ENCODE data around the gene TNPO1.

TNPO1 gene

GRCh38 chr5:72852356-72852755, 35.9 kb downstream of the TNPO1 start:
- TF ChIP-seq EP300 (IDR thresholded peaks at IDR 0.05; ENCODE audit: borderline replicate concordance) (no peak), CEBPB (IDR thresholded peaks at IDR 0.05) (peak; percentile 86), YY1 (IDR thresholded peaks at IDR 0.05; ENCODE audit: low read depth) (no peak)

GRCh38 chr5:72854419-72854818, 38.0 kb downstream of the TNPO1 start:
- TF ChIP-seq RAD21 (IDR thresholded peaks at IDR 0.05; ENCODE audit: low read depth) (no peak), TCF12 (IDR thresholded peaks at IDR 0.05; ENCODE audit: low read depth) (no peak)

GRCh38 chr5:72855821-72856220, 39.4 kb downstream of the TNPO1 start:
- TF ChIP-seq TCF12 (IDR thresholded peaks at IDR 0.05; ENCODE audit: low read depth) (no peak), EGR1 (IDR thresholded peaks at IDR 0.05) (no peak), NFIC (IDR thresholded peaks at IDR 0.05) (no peak), TEAD4 (IDR thresholded peaks at IDR 0.05) (no peak), TAF1 (IDR thresholded peaks at IDR 0.05; ENCODE audit: low read depth) (no peak), REST (IDR thresholded peaks at IDR 0.05; ENCODE audit: low read depth) (no peak), RAD21 (IDR thresholded peaks at IDR 0.05; ENCODE audit: low read depth) (no peak), YY1 (IDR thresholded peaks at IDR 0.05; ENCODE audit: low read depth) (no peak), FOXM1 (IDR thresholded peaks at IDR 0.05; ENCODE audit: borderline replicate concordance, low read depth) (no peak), MAX (IDR thresholded peaks at IDR 0.05) (no peak), ZBTB7A (IDR thresholded peaks at IDR 0.05; ENCODE audit: low read depth) (no peak), CEBPB (IDR thresholded peaks at IDR 0.05) (no peak), CREB1 (IDR thresholded peaks at IDR 0.05; ENCODE audit: low read depth) (no peak), EP300 (IDR thresholded peaks at IDR 0.05; ENCODE audit: borderline replicate concordance) (no peak)
- TF ChIP-seq, protein P1, sequence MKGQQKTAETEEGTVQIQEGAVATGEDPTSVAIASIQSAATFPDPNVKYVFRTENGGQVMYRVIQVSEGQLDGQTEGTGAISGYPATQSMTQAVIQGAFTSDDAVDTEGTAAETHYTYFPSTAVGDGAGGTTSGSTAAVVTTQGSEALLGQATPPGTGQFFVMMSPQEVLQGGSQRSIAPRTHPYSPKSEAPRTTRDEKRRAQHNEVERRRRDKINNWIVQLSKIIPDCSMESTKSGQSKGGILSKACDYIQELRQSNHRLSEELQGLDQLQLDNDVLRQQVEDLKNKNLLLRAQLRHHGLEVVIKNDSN (IDR thresholded peaks at IDR 0.05) = no peak

DNA sequence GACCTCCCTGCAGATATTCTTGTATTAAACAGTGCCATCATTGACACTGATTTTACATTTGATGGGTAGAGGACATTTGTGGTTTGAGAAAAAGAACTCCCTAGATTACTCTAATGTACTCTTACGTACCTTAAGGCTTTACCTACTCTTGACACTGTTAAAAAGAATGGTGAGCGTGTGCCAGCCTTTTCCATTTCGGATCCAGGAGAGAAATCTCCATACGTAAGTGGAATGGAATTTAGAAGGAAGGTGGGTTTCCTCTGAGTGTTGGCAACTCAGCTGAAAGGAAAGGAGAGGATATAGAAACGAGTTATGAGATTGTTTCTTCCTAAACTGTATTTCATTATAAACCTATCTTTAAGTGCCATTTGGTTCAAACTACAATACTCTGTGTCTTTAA, 40.9 kb downstream of the TNPO1 start:
- TF ChIP-seq FOXM1 (IDR thresholded peaks at IDR 0.05; ENCODE audit: borderline replicate concordance, low read depth) = no peak
- TF ChIP-seq TAF1 (IDR thresholded peaks at IDR 0.05; ENCODE audit: low read depth) = no peak
- no peak for TF ChIP-seq TEAD4 (IDR thresholded peaks at IDR 0.05)
- TF ChIP-seq EGR1 (IDR thresholded peaks at IDR 0.05) = no peak
- TF ChIP-seq RAD21 (IDR thresholded peaks at IDR 0.05; ENCODE audit: low read depth) = no peak
- no peak for TF ChIP-seq NFIC (IDR thresholded peaks at IDR 0.05)
- TF ChIP-seq CEBPB (IDR thresholded peaks at IDR 0.05) = no peak
- TF ChIP-seq, protein P1 (IDR thresholded peaks at IDR 0.05) = no peak
- TF ChIP-seq YY1 (IDR thresholded peaks at IDR 0.05; ENCODE audit: low read depth) = no peak
- no peak for TF ChIP-seq CREB1 (IDR thresholded peaks at IDR 0.05; ENCODE audit: low read depth)

- no peak for TF ChIP-seq YY1 (IDR thresholded peaks at IDR 0.05; ENCODE audit: low read depth)
Observed at GRCh38 chr5:72859127-72859526, 42.7 kb downstream of the TNPO1 start.

DNA sequence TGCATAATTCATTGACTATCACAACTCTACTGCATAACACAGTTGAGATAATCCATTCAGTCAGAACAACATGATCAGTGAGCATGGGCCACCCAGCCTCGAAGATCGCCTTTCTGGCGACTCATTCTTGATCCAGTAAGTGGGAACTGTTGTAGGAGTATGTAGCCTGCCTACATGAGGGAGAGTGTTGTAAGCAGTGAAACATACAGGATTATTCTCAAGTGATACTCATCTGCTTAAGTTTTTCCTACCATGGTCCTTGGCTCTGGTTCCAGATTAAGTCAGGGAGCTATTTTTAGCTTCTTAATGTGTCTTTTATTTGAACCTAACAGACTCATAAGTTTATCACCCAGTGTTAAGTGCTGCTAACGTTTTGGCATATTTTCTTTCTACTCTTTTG, 44.0 kb downstream of the TNPO1 start:
- TF ChIP-seq MAX (IDR thresholded peaks at IDR 0.05) = no peak
- no peak for TF ChIP-seq REST (IDR thresholded peaks at IDR 0.05; ENCODE audit: low read depth)
- no peak for TF ChIP-seq TEAD4 (IDR thresholded peaks at IDR 0.05)
- TF ChIP-seq ZBTB7A (IDR thresholded peaks at IDR 0.05; ENCODE audit: low read depth) = no peak
- TF ChIP-seq, protein P1 (IDR thresholded peaks at IDR 0.05) = no peak
- TF ChIP-seq TAF1 (IDR thresholded peaks at IDR 0.05; ENCODE audit: low read depth) = no peak
- no peak for TF ChIP-seq CEBPB (IDR thresholded peaks at IDR 0.05)
- no peak for TF ChIP-seq TCF12 (IDR thresholded peaks at IDR 0.05; ENCODE audit: low read depth)
- TF ChIP-seq EGR1 (IDR thresholded peaks at IDR 0.05) = no peak
- no peak for TF ChIP-seq EP300 (IDR thresholded peaks at IDR 0.05; ENCODE audit: borderline replicate concordance)
- no peak for TF ChIP-seq CREB1 (IDR thresholded peaks at IDR 0.05; ENCODE audit: low read depth)
- no peak for TF ChIP-seq NFIC (IDR thresholded peaks at IDR 0.05)
- no peak for TF ChIP-seq YY1 (IDR thresholded peaks at IDR 0.05; ENCODE audit: low read depth)

All from Ishikawa (cell line).